Measurements from ENCODE around the gene PRRC2B.

Gene PRRC2B

GRCh38 chr9:131473891-131474290 lies 80.0 kb downstream of the PRRC2B start:
- DNase-seq: no peak

DNA sequence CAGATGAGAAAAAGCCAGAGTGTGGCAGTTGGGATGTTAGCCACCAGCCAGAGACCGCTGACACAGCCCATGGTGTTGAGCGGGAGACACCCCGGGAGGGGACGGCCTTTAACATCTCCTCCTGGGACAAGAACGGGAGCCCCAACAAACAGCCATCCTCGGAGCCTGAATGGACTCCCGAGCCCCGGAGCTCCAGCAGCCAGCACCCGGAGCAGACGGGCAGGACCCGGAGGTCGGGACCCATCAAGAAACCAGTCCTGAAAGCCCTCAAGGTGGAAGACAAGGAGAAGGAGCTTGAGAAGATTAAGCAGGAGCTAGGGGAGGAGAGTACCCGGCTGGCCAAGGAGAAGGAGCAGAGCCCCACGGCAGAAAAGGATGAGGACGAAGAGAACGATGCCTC lies 80.8 kb downstream of the PRRC2B start:
- no peak for DNase-seq

DNA sequence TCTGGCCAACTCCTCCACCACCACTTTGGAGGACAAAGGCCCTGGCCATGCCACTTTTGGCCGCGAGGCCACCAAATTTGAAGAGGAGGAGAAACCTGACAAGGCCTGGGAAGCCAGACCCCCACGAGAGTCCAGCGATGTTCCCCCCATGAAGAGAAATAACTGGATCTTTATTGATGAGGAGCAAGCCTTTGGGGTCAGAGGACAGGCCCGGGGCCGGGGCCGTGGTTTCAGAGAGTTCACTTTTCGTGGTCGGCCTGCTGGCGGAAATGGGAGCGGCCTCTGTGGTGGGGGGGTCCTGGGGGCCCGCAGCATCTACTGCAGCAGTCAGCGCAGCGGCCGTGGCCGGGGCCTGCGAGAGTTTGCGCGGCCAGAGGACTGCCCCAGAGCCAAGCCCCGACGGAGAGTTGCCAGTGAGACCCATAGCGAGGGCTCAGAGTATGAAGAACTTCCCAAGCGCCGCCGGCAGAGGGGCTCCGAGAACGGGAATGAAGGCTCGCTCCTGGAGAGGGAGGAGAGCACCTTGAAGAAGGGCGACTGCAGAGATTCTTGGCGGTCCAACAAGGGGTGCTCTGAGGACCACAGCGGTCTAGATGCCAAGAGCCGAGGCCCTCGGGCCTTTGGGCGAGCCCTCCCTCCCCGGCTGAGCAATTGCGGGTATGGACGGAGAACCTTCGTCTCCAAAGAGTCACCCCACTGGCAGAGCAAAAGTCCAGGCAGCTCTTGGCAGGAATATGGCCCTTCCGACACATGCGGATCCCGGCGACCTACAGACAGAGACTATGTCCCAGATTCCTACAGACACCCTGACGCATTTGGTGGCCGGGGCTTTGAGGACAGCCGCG lies 81.4 kb downstream of the PRRC2B start:
- no peak for DNase-seq

- no peak for DNase-seq
Measured at GRCh38 chr9:131475956-131476776, 82.3 kb downstream of the PRRC2B start.

DNA sequence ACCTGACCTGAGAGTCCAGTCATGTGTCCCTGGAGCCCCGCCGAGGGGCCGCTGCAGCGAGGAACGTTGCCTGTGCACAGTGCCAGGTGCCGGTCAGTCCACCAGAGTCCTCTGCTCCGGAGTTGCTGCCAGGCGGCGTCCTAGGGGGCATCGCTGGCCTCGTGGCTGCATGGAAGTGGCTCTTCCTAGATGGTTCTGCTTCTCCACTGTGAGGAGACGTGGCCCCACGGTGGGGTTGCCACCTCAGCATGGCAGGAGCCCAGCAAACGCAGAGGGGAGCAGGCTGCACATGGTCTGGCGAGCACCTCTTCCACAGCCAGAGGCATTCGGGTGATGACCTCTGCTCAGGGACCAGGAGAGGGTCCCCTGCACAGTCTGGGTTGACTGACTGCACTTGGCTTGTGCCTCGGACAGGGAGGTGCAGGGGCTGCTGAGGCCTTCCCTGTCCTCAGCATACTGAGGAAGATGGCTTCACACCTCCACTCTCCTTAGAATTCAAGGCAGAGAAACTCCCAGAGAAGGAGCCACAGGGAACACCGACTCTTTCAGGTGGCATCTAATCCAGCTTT lies 83.0 kb downstream of the PRRC2B start:
- DNase-seq: no peak

DNA sequence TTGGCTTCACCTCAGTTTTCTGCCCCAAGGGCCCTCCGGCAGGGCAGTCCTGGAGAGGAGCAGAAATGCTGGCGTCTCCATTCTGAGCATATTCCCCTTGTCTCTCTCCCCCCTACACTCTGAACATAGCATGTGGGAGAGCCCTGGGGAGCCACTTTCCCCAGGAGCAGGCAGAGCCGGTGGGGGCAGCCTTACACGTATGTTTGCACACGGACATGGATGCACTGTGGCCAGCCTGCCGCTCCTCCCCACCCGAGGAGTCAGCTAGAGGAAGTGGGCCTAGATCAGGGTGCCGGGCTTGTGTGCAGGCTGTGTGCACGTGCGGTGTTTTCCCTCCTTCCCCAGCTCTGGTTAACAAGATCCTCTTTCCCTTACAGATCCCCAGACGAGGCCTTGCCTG lies 83.5 kb downstream of the PRRC2B start:
- DNase-seq: no peak

- DNase-seq: no peak
Measured at GRCh38 chr9:131477816-131478419, 84.0 kb downstream of the PRRC2B start.

GRCh38 chr9:131478421-131478868 lies 84.6 kb downstream of the PRRC2B start:
- DNase-seq: peak; percentile 54 to 64

- no peak for DNase-seq
Measured at GRCh38 chr9:131478911-131479310, 85.0 kb downstream of the PRRC2B start.

DNA sequence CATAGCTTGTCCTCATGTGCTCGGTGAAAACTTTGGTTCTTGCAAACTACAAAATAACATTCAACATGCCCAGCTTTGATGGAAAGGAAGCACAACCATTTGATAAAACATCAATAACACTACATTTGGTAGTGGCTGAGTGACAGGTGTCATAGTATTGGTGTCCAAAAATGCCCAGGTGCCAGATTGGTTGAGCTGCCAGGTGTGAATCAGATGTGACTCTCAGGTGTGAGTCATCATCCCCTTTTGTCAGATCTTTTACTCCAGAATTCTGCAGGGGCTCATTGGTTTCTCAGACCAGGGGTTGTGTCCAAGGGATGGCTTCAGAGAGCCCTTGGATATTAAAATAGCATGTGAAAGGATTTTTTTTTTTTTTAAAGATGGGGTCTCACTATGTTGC lies 86.4 kb downstream of the PRRC2B start:
- no peak for DNase-seq

GRCh38 chr9:131481441-131482342 lies 87.8 kb downstream of the PRRC2B start:
- DNase-seq: no peak

- no peak for DNase-seq
Measured at GRCh38 chr9:131482343-131483006, 88.6 kb downstream of the PRRC2B start.

- DNase-seq: no peak
Measured at GRCh38 chr9:131483319-131484050, 89.6 kb downstream of the PRRC2B start.

DNA sequence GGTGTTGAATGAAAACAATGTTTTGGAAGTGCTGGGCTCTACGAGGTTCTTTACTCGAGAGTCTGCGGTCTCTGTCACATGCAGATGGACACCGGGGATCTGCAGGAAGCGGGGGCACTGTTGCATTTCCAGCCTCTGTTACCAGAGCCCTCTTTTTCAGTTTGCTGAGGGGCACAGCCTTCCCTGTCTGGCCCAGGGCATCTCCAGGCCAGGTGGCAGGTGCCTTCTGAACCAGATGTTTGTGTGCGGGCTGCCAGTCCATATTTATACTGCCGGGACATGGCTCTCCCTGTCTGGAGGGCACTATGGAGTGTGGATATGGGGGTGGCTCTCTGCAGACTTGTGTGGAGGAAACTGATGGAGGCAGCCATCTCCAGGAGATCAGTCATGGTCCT lies 90.2 kb downstream of the PRRC2B start:
- no peak for DNase-seq

- no peak for DNase-seq
Measured at GRCh38 chr9:131484560-131485185, 90.8 kb downstream of the PRRC2B start.

DNA sequence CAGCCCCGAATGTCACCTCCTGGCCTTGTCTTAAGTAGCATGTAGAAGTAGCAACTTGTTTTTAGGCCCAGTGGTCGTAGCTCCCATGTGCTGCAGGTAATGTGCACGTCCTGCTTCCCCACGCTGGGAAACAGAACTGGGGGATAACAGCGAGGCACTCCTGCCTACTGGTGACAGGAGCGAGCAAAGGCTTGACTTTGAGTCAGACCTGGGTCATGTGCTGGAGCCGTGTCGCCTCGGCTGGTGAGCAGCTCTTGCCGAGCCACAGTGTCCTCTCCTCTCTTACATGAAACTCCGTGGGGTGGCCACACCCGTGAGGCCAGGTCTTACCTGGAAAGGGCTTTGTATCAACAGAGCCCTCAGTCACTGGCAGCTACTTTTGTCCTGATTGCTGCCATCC lies 91.3 kb downstream of the PRRC2B start:
- no peak for DNase-seq

GRCh38 chr9:131485728-131486422 lies 92.0 kb downstream of the PRRC2B start:
- no peak for DNase-seq

GRCh38 chr9:131487001-131487400 lies 93.1 kb downstream of the PRRC2B start:
- DNase-seq: no peak

GRCh38 chr9:131487621-131488031 lies 93.7 kb downstream of the PRRC2B start:
- DNase-seq: no peak

GRCh38 chr9:131490514-131490913 lies 96.6 kb downstream of the PRRC2B start:
- DNase-seq: no peak

Measured in CD4-positive, alpha-beta T cell treated with Interleukin-4 for 1 hour (primary cell).